ENCODE results near the gene BICRA. TPM values are rescaled to one million over a fixed set of nuclear protein-coding genes. Genes with fewer than 3 reads are reported as not detected.

The BICRA gene
- total RNA-seq, 5 donors from 2014 or later (not counting 1 experiment from before 2014, with no cell fraction given) = 31.9 to 39.3 (median 35.1) TPM

DNA sequence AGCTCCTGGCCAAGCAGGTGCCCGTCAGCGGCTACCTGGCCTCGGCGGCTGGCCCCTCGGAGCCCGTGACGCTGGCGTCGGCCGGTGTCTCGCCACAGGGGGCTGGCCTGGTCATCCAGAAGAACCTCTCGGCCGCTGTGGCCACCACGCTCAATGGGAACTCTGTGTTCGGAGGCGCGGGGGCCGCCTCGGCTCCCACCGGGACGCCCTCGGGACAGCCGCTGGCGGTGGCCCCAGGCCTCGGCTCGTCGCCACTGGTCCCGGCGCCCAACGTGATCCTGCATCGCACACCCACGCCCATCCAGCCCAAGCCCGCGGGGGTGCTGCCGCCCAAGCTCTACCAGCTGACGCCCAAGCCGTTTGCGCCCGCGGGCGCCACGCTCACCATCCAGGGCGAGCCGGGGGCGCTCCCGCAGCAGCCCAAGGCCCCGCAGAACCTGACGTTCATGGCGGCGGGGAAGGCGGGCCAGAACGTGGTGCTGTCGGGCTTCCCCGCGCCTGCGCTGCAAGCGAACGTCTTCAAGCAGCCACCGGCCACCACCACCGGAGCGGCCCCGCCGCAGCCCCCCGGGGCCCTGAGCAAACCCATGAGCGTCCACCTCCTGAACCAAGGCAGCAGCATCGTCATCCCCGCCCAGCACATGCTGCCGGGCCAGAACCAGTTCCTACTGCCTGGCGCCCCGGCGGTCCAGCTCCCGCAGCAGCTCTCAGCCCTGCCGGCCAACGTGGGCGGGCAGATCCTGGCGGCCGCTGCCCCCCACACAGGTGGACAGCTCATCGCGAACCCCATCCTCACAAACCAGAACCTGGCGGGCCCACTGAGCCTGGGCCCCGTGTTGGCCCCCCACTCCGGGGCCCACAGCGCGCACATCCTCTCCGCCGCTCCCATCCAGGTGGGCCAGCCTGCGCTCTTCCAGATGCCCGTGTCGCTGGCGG, 71.3 kb downstream of the BICRA start:
- H3K27me3 ChIP-seq (replicated peaks in 1 of 2; ENCODE audit: control insufficient read depth in 2 of 2, extremely low read depth in 1 of 2, insufficient read depth in 2 of 2, low read length in 1 of 2) = no peaks in the 10 kb centered on the region
- Mint-ChIP-seq H3K36me3 (peaks cover 21% of the 10 kb centered on the region), H3K27me3 (no peaks in the 10 kb centered on the region), H3K9me3 (no peaks in the 10 kb centered on the region), H3K27ac (no peak overlapping the region), H3K4me3 (no peak overlapping the region), H3K4me1 (no peaks in the 10 kb centered on the region)
- POLR2A ChIA-PET = no interaction called here
- ATAC-seq (replicated peaks in 1 of 4) = no peak
- CTCF ChIA-PET = no interaction called here
- peaks cover 12 to 29% of the 10 kb centered on the region in 2 donors for H3K36me3 ChIP-seq (ENCODE audit: control insufficient read depth in 2 of 2, extremely low read depth in 1 of 2, insufficient read depth in 1 of 2, low read length in 1 of 2)
- no peaks in the 10 kb centered on the region for H3K9me3 ChIP-seq
- DNase-seq = no peak
- WGBS (ENCODE audit: insufficient coverage) = 98% methylated on average over 88 of the region's 90 CpGs
- no peak overlapping the region for H3K4me3 ChIP-seq (ENCODE audit: control insufficient read depth in 1 of 2, extremely low read depth in 1 of 2, low read length in 1 of 2)
- no peak overlapping the region for H3K27ac ChIP-seq (ENCODE audit: low read length)
- H3K4me1 ChIP-seq (ENCODE audit: control insufficient read depth in 1 of 2, extremely low read depth in 1 of 2, insufficient read depth in 2 of 2, low read length in 2 of 2) = no peaks in the 10 kb centered on the region

DNA sequence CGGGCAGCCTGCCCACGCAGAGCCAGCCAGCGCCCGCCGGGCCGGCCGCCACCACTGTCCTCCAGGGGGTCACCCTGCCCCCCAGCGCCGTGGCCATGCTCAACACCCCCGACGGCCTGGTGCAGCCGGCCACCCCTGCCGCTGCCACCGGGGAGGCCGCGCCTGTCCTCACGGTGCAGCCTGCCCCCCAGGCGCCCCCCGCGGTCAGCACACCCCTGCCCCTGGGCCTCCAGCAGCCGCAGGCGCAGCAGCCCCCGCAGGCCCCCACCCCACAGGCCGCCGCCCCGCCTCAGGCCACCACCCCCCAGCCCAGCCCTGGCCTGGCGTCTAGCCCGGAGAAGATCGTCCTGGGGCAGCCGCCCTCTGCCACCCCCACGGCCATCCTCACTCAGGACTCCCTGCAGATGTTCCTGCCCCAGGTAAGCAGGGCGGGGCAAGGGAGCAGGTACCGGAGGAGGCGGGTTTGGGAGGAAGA, 72.0 kb downstream of the BICRA start:
- no peak overlapping the region for H3K27ac Mint-ChIP-seq
- POLR2A ChIA-PET = no interaction called here
- DNase-seq (no peak), ATAC-seq (replicated peaks in 1 of 4) (no peak)
- CTCF ChIA-PET = no interaction called here
- Histone ChIP-seq H3K27ac (ENCODE audit: low read length) (no peak overlapping the region), H3K9me3 (no peaks in the 10 kb centered on the region), H3K4me3 (ENCODE audit: control insufficient read depth in 1 of 2, extremely low read depth in 1 of 2, low read length in 1 of 2) (no peak overlapping the region), H3K4me1 (ENCODE audit: control insufficient read depth in 1 of 2, extremely low read depth in 1 of 2, insufficient read depth in 2 of 2, low read length in 2 of 2) (no peaks in the 10 kb centered on the region), H3K27me3 (replicated peaks in 1 of 2; ENCODE audit: control insufficient read depth in 2 of 2, extremely low read depth in 1 of 2, insufficient read depth in 2 of 2, low read length in 1 of 2) (no peaks in the 10 kb centered on the region), H3K36me3 (ENCODE audit: control insufficient read depth in 2 of 2, extremely low read depth in 1 of 2, insufficient read depth in 1 of 2, low read length in 1 of 2) (peaks cover 9 to 27% of the 10 kb centered on the region in 2 donors)
- no peaks in the 10 kb centered on the region for H3K4me1 Mint-ChIP-seq
- H3K27me3 Mint-ChIP-seq = no peaks in the 10 kb centered on the region
- no peak overlapping the region for H3K4me3 Mint-ChIP-seq
- H3K9me3 Mint-ChIP-seq = no peaks in the 10 kb centered on the region
- H3K36me3 Mint-ChIP-seq = peaks cover 19% of the 10 kb centered on the region
- 95% methylated on average over 28 of the region's 34 CpGs for WGBS (ENCODE audit: insufficient coverage)

DNA sequence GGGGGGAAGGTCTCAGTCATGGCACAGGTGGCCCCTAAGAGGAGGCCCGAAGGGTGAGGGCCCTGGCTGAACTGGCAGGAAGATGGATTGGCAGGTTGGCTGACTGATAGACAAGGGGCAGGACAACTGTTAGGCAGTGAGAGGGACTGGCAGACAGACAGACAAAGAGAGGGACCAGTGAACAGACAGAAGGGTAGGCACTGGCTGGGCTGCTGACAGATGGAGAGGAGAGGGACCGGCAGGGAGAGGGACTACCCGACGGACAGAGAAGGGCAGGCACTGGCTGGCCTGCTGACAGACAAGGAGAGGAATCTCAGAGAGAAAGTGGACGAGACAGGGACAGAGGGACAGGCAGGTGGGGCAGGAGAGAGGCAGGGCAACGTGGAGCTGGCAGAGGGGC, 72.5 kb downstream of the BICRA start:
- no peak for ATAC-seq (replicated peaks in 1 of 4)
- no peaks in the 10 kb centered on the region for H3K9me3 Mint-ChIP-seq
- Histone ChIP-seq H3K27ac (ENCODE audit: low read length) (no peak overlapping the region), H3K4me1 (ENCODE audit: control insufficient read depth in 1 of 2, extremely low read depth in 1 of 2, insufficient read depth in 2 of 2, low read length in 2 of 2) (no peaks in the 10 kb centered on the region), H3K9me3 (no peaks in the 10 kb centered on the region), H3K27me3 (replicated peaks in 1 of 2; ENCODE audit: control insufficient read depth in 2 of 2, extremely low read depth in 1 of 2, insufficient read depth in 2 of 2, low read length in 1 of 2) (no peaks in the 10 kb centered on the region), H3K36me3 (ENCODE audit: control insufficient read depth in 2 of 2, extremely low read depth in 1 of 2, insufficient read depth in 1 of 2, low read length in 1 of 2) (peaks cover 9 to 27% of the 10 kb centered on the region in 2 donors), H3K4me3 (ENCODE audit: control insufficient read depth in 1 of 2, extremely low read depth in 1 of 2, low read length in 1 of 2) (no peak overlapping the region)
- ChIA-PET POLR2A (no interaction called here), CTCF (no interaction called here)
- H3K4me3 Mint-ChIP-seq = no peak overlapping the region
- H3K36me3 Mint-ChIP-seq = peaks cover 19% of the 10 kb centered on the region
- no peak for DNase-seq
- no peaks in the 10 kb centered on the region for H3K4me1 Mint-ChIP-seq
- no peaks in the 10 kb centered on the region for H3K27me3 Mint-ChIP-seq
- H3K27ac Mint-ChIP-seq = peak overlapping the region in 1 of 2 donors; percentile 6
- 95% methylated on average over 6 of the region's 6 CpGs for WGBS (ENCODE audit: insufficient coverage)

DNA sequence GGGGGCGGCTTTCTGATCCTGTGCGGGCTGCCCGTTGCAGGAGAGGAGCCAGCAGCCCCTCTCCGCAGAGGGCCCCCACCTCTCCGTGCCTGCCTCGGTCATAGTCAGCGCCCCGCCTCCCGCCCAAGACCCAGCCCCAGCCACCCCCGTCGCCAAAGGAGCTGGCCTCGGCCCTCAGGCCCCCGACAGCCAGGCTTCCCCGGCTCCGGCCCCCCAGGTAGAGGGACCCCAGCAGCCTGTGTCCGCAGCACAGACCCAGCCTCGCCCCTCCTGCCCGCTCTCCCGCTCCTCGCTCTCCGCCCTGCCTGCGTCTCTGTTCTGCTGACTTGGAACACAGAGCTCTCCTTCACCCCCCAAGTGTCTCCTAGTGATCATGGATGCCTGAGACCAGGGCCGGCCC, 73.0 kb downstream of the BICRA start:
- H3K9me3 Mint-ChIP-seq = no peaks in the 10 kb centered on the region
- peaks cover 11 to 23% of the 10 kb centered on the region in 2 donors for H3K36me3 ChIP-seq (ENCODE audit: control insufficient read depth in 2 of 2, extremely low read depth in 1 of 2, insufficient read depth in 1 of 2, low read length in 1 of 2)
- H3K4me3 Mint-ChIP-seq = no peak overlapping the region
- ChIA-PET CTCF (no interaction called here), POLR2A (no interaction called here)
- H3K27ac ChIP-seq (ENCODE audit: low read length) = no peak overlapping the region
- peaks cover 17% of the 10 kb centered on the region for H3K36me3 Mint-ChIP-seq
- H3K4me1 ChIP-seq (ENCODE audit: control insufficient read depth in 1 of 2, extremely low read depth in 1 of 2, insufficient read depth in 2 of 2, low read length in 2 of 2) = no peaks in the 10 kb centered on the region
- DNase-seq (no peak), ATAC-seq (replicated peaks in 1 of 4) (no peak)
- no peak overlapping the region for H3K4me3 ChIP-seq (ENCODE audit: control insufficient read depth in 1 of 2, extremely low read depth in 1 of 2, low read length in 1 of 2)
- no peaks in the 10 kb centered on the region for H3K27me3 ChIP-seq (replicated peaks in 1 of 2; ENCODE audit: control insufficient read depth in 2 of 2, extremely low read depth in 1 of 2, insufficient read depth in 2 of 2, low read length in 1 of 2)
- no peaks in the 10 kb centered on the region for H3K9me3 ChIP-seq
- H3K4me1 Mint-ChIP-seq = no peaks in the 10 kb centered on the region
- H3K27me3 Mint-ChIP-seq = no peaks in the 10 kb centered on the region
- WGBS (ENCODE audit: insufficient coverage) = 93% methylated on average over 12 of the region's 23 CpGs
- no peak overlapping the region for H3K27ac Mint-ChIP-seq

DNA sequence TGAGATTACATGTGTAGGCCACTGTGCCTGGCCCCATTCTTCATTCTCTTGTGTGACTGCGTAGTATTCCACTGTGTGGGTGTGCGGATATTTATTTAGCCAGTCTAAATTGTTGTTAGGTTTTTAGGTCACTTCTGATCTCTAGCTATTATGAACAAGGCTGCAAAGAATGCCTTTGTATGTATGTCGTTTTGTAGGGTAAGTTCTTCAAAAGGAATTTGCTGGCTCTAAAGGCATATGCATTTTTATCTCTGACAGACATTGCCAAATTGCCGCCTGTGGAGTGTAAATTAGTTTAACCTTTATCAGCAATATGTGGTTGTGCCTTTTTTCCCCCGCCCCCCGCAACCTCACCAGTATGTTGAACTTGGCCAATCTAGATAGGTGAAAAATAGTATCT, 74.0 kb downstream of the BICRA start:
- ChIA-PET CTCF (no interaction called here), POLR2A (no interaction called here)
- no peak overlapping the region for H3K27ac ChIP-seq (ENCODE audit: low read length)
- H3K36me3 ChIP-seq (ENCODE audit: control insufficient read depth in 2 of 2, extremely low read depth in 1 of 2, insufficient read depth in 1 of 2, low read length in 1 of 2) = peaks cover 11 to 22% of the 10 kb centered on the region in 2 donors
- WGBS (ENCODE audit: insufficient coverage) = 80% methylated on average over 1 of the region's 6 CpGs
- no peak overlapping the region for H3K27ac Mint-ChIP-seq
- no peaks in the 10 kb centered on the region for H3K27me3 ChIP-seq (replicated peaks in 1 of 2; ENCODE audit: control insufficient read depth in 2 of 2, extremely low read depth in 1 of 2, insufficient read depth in 2 of 2, low read length in 1 of 2)
- no peaks in the 10 kb centered on the region for H3K9me3 Mint-ChIP-seq
- ATAC-seq (replicated peaks in 1 of 4) (no peak), DNase-seq (no peak)
- H3K4me1 ChIP-seq (ENCODE audit: control insufficient read depth in 1 of 2, extremely low read depth in 1 of 2, insufficient read depth in 2 of 2, low read length in 2 of 2) = no peaks in the 10 kb centered on the region
- H3K4me3 Mint-ChIP-seq = no peak overlapping the region
- no peaks in the 10 kb centered on the region for H3K9me3 ChIP-seq
- H3K4me3 ChIP-seq (ENCODE audit: control insufficient read depth in 1 of 2, extremely low read depth in 1 of 2, low read length in 1 of 2) = no peak overlapping the region
- no peaks in the 10 kb centered on the region for H3K4me1 Mint-ChIP-seq
- no peaks in the 10 kb centered on the region for H3K27me3 Mint-ChIP-seq
- H3K36me3 Mint-ChIP-seq = peaks cover 14% of the 10 kb centered on the region

DNA sequence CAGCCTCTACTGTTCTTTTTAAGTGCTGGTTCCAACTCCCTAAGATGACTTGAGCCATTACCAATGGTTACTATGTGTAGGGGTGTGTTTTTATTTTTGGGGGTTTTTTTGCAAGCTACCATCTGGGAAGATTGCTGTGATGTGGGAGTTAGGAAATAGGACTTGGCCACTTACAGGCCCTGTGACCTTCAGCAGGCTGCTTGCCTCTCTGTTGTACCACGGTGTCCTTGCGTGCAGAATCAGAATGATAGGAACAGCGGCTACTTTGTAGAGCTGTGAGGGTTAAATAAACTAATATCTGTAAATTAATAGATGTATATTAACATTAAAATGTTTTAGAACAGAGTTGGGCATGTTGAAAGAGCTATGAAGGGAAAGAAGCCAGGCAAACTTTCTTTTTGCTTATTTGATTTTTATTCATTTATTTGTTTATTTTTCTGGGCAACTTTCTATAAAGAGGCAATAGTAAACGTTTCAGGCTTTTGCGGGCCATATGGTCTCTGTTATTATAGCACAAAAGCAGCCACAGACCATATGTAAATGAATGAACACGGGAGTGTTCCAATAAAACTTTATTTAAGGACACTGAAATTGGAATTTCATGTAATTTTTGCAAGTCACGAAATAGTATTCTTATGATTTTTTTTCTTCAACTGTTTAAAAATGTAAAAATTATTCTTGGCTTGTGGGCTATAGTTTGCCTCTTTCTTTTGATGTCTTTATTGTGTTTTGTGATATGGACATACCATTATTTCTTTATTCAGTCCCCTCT, 77.9 kb downstream of the BICRA start:
- no peaks in the 10 kb centered on the region for H3K9me3 ChIP-seq
- ATAC-seq (replicated peaks in 1 of 4) (no peak), DNase-seq (no peak)
- H3K27ac ChIP-seq (ENCODE audit: low read length) = no peak overlapping the region
- Mint-ChIP-seq H3K9me3 (no peaks in the 10 kb centered on the region), H3K4me1 (no peaks in the 10 kb centered on the region), H3K27ac (no peak overlapping the region), H3K27me3 (no peaks in the 10 kb centered on the region), H3K36me3 (peaks cover 12% of the 10 kb centered on the region), H3K4me3 (no peak overlapping the region)
- peaks cover 16 to 27% of the 10 kb centered on the region in 2 donors for H3K36me3 ChIP-seq (ENCODE audit: control insufficient read depth in 2 of 2, extremely low read depth in 1 of 2, insufficient read depth in 1 of 2, low read length in 1 of 2)
- no CpG with 5 or more reads among the region's 7 CpGs for WGBS (ENCODE audit: insufficient coverage)
- H3K27me3 ChIP-seq (replicated peaks in 1 of 2; ENCODE audit: control insufficient read depth in 2 of 2, extremely low read depth in 1 of 2, insufficient read depth in 2 of 2, low read length in 1 of 2) = no peaks in the 10 kb centered on the region
- ChIA-PET CTCF (no interaction called here), POLR2A (no interaction called here)
- no peaks in the 10 kb centered on the region for H3K4me1 ChIP-seq (ENCODE audit: control insufficient read depth in 1 of 2, extremely low read depth in 1 of 2, insufficient read depth in 2 of 2, low read length in 2 of 2)
- H3K4me3 ChIP-seq (ENCODE audit: control insufficient read depth in 1 of 2, extremely low read depth in 1 of 2, low read length in 1 of 2) = no peak overlapping the region
